H1 (cell line): ENCODE measurements around the gene TLE1. TPM values are rescaled to one million over a fixed set of nuclear protein-coding genes. Genes with fewer than 3 reads are reported as not detected.

ENCODE experiments used
- CTCF ChIA-PET: fragments of 300-600 bp; sonication (Branson Sonifier 250); formaldehyde crosslinking; loops from one replicate; lab custom pipeline; 2021; ENCODE audit not compliant: partially characterized antibody; lab: Charles Lee
- POLR2A ChIA-PET: fragments of 300-600 bp; sonication (Branson Sonifier 250); formaldehyde crosslinking; loops from one replicate; lab custom pipeline; 2021; ENCODE audit warnings: inconsistent platforms; ENCODE audit not compliant: partially characterized antibody; lab: Charles Lee
- DNase-seq, 2 experiments: peaks; one replicate each; pipeline versions ENCODE4 v3.0.0 to v3.0.0-alpha.2; 2010 to 2022; ENCODE audit warnings: low spot score in 2 of 2, low read depth in 1 of 2, mixed read lengths in 1 of 2
- FAIRE-seq: peaks from 2 replicates; lab custom pipeline; 2011; peaks lifted over from hg19 to GRCh38; lab: Jason Lieb, UNC
- H2AFZ ChIP-seq: 2 replicates; pipeline ENCODE4 v1.8.1; 2012; ENCODE audit warnings: low read length, inconsistent platforms
- H2AK5ac ChIP-seq: 2 replicates; pipeline ENCODE4 v1.6.1; 2013; ENCODE audit warnings: low read depth, low read length
- H2BK120ac ChIP-seq: replicated peaks from 2 replicates; pipeline ENCODE3; 2013; ENCODE audit warnings: low read depth, low read length, inconsistent platforms
- H2BK12ac ChIP-seq: 2 replicates; pipeline ENCODE4 v1.6.1; 2013; ENCODE audit warnings: low read depth, low read length
- H2BK15ac ChIP-seq: 2 replicates; pipeline ENCODE4 v1.6.1; 2013; ENCODE audit warnings: low read length
- H2BK20ac ChIP-seq: 2 replicates; pipeline ENCODE4 v1.6.1; 2013; ENCODE audit warnings: low read length
- H2BK5ac ChIP-seq: 2 replicates; pipeline ENCODE4 v1.6.1; 2013; ENCODE audit warnings: low read depth, low read length
- H3K14ac ChIP-seq: 2 replicates; pipeline ENCODE4 v1.6.1; 2013; ENCODE audit warnings: inconsistent platforms; ENCODE audit not compliant: insufficient read length
- H3K18ac ChIP-seq: 2 replicates; pipeline ENCODE4 v1.6.1; 2013; ENCODE audit warnings: low read length; ENCODE audit errors: extremely low read depth
- H3K23ac ChIP-seq: 2 replicates; pipeline ENCODE4 v1.6.1; 2013; ENCODE audit warnings: inconsistent platforms; ENCODE audit not compliant: insufficient read length
- H3K23me2 ChIP-seq: 2 replicates; pipeline ENCODE4 v1.6.1; 2013; ENCODE audit warnings: low read depth, low read length
- H3K27ac ChIP-seq: 2 replicates; pipeline ENCODE4 v1.6.1; 2011; ENCODE audit warnings: low read depth, low read length, inconsistent platforms
- H3K27me3 ChIP-seq, 4 experiments: replicated peaks in 1 of 4; 1 replicate in 1 of 4; 2 replicates in 3 of 4; pipeline versions ENCODE4 v1.6.1 to v1.8.1; 2011 to 2013; ENCODE audit warnings: low read length in 3 of 4, mild to moderate bottlenecking in 3 of 4, inconsistent platforms in 2 of 4, mixed read lengths in 2 of 4, moderate library complexity in 1 of 4; ENCODE audit not compliant: control insufficient read depth in 3 of 4, insufficient read depth in 3 of 4; ENCODE audit errors: extremely low read depth in 1 of 4
- H3K36me3 ChIP-seq, 4 experiments: 2 replicates each; pipeline versions ENCODE4 v1.6.1 to v1.8.1; 2011 to 2013; ENCODE audit warnings: mild to moderate bottlenecking in 4 of 4, low read length in 3 of 4, moderate library complexity in 2 of 4, control low read depth in 1 of 4, inconsistent platforms in 1 of 4; ENCODE audit not compliant: insufficient read depth in 4 of 4, control insufficient read depth in 2 of 4
- H3K4ac ChIP-seq: replicated peaks from 2 replicates; pipeline ENCODE3; 2013; ENCODE audit warnings: low read length, low read depth, mixed read lengths, inconsistent platforms; ENCODE audit not compliant: insufficient read length
- H3K4me1 ChIP-seq, 4 experiments: replicated peaks in 1 of 4; 1 replicate in 1 of 4; 2 replicates in 3 of 4; pipeline versions ENCODE4 v1.6.1 to v1.8.1; 2011 to 2013; ENCODE audit warnings: low read length in 3 of 4, inconsistent platforms in 2 of 4, mixed read lengths in 1 of 4; ENCODE audit not compliant: insufficient read depth in 4 of 4, control insufficient read depth in 3 of 4
- H3K4me2 ChIP-seq, 2 experiments: 2 replicates each; pipeline versions ENCODE4 v1.6.1 to v1.8.1; 2011 to 2013; ENCODE audit warnings: low read depth in 2 of 2, low read length in 2 of 2, control low read depth in 1 of 2, inconsistent platforms in 1 of 2, mild to moderate bottlenecking in 1 of 2; ENCODE audit not compliant: insufficient read depth in 1 of 2
- H3K4me3 ChIP-seq, 4 experiments: fragments of 200-600, 300-600 bp in 1 of 4; sonication (generic), shearing (Covaris generic), sonication (Bioruptor Twin) in 1 of 4; 2 replicates each; pipeline versions ENCODE4 v1.5.1 to v1.8.1; 2011 to 2016; ENCODE audit warnings: low read length in 4 of 4, low read depth in 3 of 4, control low read depth in 2 of 4, inconsistent platforms in 2 of 4, mild to moderate bottlenecking in 2 of 4, mixed read lengths in 1 of 4, moderate library complexity in 1 of 4; ENCODE audit not compliant: insufficient read depth in 2 of 4; ENCODE audit errors: extremely low read depth in 1 of 4
- H3K56ac ChIP-seq: replicated peaks from 2 replicates; pipeline ENCODE3; 2013; ENCODE audit warnings: low read depth, mild to moderate bottlenecking, mixed read lengths, low read length, inconsistent platforms; ENCODE audit not compliant: insufficient read length
- H3K79me1 ChIP-seq: 2 replicates; pipeline ENCODE4 v1.6.1; 2013; ENCODE audit warnings: low read depth, low read length, control low read depth
- H3K79me2 ChIP-seq, 2 experiments: 2 replicates each; pipeline versions ENCODE4 v1.6.1 to v1.8.1; 2012 to 2013; ENCODE audit warnings: low read length in 2 of 2, mild to moderate bottlenecking in 2 of 2, inconsistent platforms in 1 of 2; ENCODE audit not compliant: insufficient read depth in 2 of 2, control insufficient read depth in 1 of 2
- H3K9ac ChIP-seq, 4 experiments: replicated peaks in 1 of 4; 1 replicate in 1 of 4; 2 replicates in 3 of 4; pipeline versions ENCODE4 v1.6.1 to v1.8.1; 2011 to 2013; ENCODE audit warnings: low read depth in 3 of 4, low read length in 3 of 4, control low read depth in 2 of 4, mild to moderate bottlenecking in 2 of 4, moderate library complexity in 2 of 4, inconsistent platforms in 1 of 4; ENCODE audit errors: extremely low read depth in 1 of 4
- H3K9me3 ChIP-seq, 2 experiments: 2 replicates each; pipeline versions ENCODE4 v1.6.1 to v1.8.1; 2012 to 2013; ENCODE audit warnings: mild to moderate bottlenecking in 2 of 2, moderate library complexity in 2 of 2, control low read depth in 1 of 2, inconsistent platforms in 1 of 2, low read depth in 1 of 2, low read length in 1 of 2, mixed read lengths in 1 of 2; ENCODE audit not compliant: insufficient read depth in 2 of 2
- H4K20me1 ChIP-seq, 2 experiments: replicated peaks in 1 of 2; 2 replicates each; pipeline versions ENCODE3 to v1.8.1; 2011 to 2013; ENCODE audit warnings: inconsistent platforms in 2 of 2, low read length in 2 of 2, mild to moderate bottlenecking in 1 of 2; ENCODE audit not compliant: insufficient read depth in 2 of 2, control insufficient read depth in 1 of 2
- H4K5ac ChIP-seq: 2 replicates; pipeline ENCODE4 v1.6.1; 2013; ENCODE audit warnings: low read length, low read depth, mixed read lengths, inconsistent platforms; ENCODE audit not compliant: insufficient read length
- H4K8ac ChIP-seq: 2 replicates; pipeline ENCODE4 v1.8.0; 2013; ENCODE audit warnings: mild to moderate bottlenecking, moderate library complexity, low read length, inconsistent platforms; ENCODE audit not compliant: insufficient read depth; ENCODE audit errors: extremely low read depth
- H4K91ac ChIP-seq: replicated peaks from 2 replicates; pipeline ENCODE3; 2013; ENCODE audit warnings: low read length, mixed read lengths, inconsistent platforms; ENCODE audit not compliant: insufficient read length
- CREB1 ChIP-seq: IDR thresholded peaks from 2 replicates; pipeline ENCODE4 v1.6.1; 2012; ENCODE audit warnings: inconsistent platforms
- CTCF ChIP-seq, 3 experiments: IDR thresholded peaks; 1 replicate in 2 of 3; 2 replicates in 1 of 3; pipeline versions ENCODE4 v1.5.1 to v1.6.1; 2011; ENCODE audit warnings: low read length in 3 of 3, mild to moderate bottlenecking in 3 of 3, inconsistent platforms in 2 of 3, low read depth in 1 of 3, moderate library complexity in 1 of 3; ENCODE audit not compliant: insufficient read depth in 1 of 3; ENCODE audit errors: control extremely low read depth in 1 of 3
- FOSL1 ChIP-seq: IDR thresholded peaks from 2 replicates; pipeline ENCODE4 v1.6.1; 2011; ENCODE audit warnings: mild to moderate bottlenecking, low read depth, low read length, moderate library complexity; ENCODE audit not compliant: insufficient read depth
- HDAC2 ChIP-seq, 2 experiments: fragments of 300-600 bp in 1 of 2; sonication (generic) in 1 of 2; IDR thresholded peaks; 2 replicates each; pipeline ENCODE4 v1.6.1; 2011 to 2012; ENCODE audit warnings: low read depth in 2 of 2, low read length in 2 of 2, mild to moderate bottlenecking in 2 of 2, moderate library complexity in 2 of 2, borderline replicate concordance in 1 of 2, inconsistent platforms in 1 of 2
- MAFK ChIP-seq: IDR thresholded peaks from 2 replicates; pipeline ENCODE4 v1.6.1; 2012; ENCODE audit warnings: low read depth, mild to moderate bottlenecking, improper control_type of control experiment, low read length
- NRF1 ChIP-seq: IDR thresholded peaks from 2 replicates; pipeline ENCODE4 v1.6.1; 2011; ENCODE audit warnings: mild to moderate bottlenecking, low read depth, low read length, improper control_type of control experiment
- RBBP5 ChIP-seq: IDR thresholded peaks from 2 replicates; pipeline ENCODE4 v1.7.1; 2012; ENCODE audit warnings: low read depth, mild to moderate bottlenecking, inconsistent platforms, low read length, moderate library complexity, borderline replicate concordance
- SIX5 ChIP-seq: IDR thresholded peaks from 2 replicates; pipeline ENCODE4 v1.6.1; 2011; ENCODE audit warnings: mild to moderate bottlenecking, low read depth, low read length
- SP1 ChIP-seq: IDR thresholded peaks from 2 replicates; pipeline ENCODE4 v1.6.1; 2011; ENCODE audit warnings: low read depth, low read length
- SP2 ChIP-seq: IDR thresholded peaks from 2 replicates; pipeline ENCODE4 v1.6.1; 2012; ENCODE audit warnings: mild to moderate bottlenecking, low read length, inconsistent platforms
- USF2 ChIP-seq: IDR thresholded peaks from 2 replicates; pipeline ENCODE4 v1.6.1; 2011; ENCODE audit warnings: low read length, improper control_type of control experiment
- WGBS, 2 experiments: shearing (Covaris generic) in 1 of 2; methylation state at CpG; one replicate each; pipeline versions ENCODE4 v1.1.6 to v1.1.7; 2013 to 2015; ENCODE audit warnings: low lambda C conversion rate in 2 of 2, mixed read lengths in 2 of 2, inconsistent platforms in 1 of 2, low coverage in 1 of 2, missing lambda C conversion rate in 1 of 2; ENCODE audit not compliant: insufficient replicate concordance in 2 of 2, insufficient coverage in 1 of 2, insufficient read length in 1 of 2; ENCODE audit errors: extremely low coverage in 1 of 2, missing lambda C conversion rate in 1 of 2; 5-methylcytosine and 5-hydroxymethylcytosine counted together
- polyA plus RNA-seq, 7 experiments: library from polyadenylated mRNA; depleted of rRNA in 3 of 7; stranded (reverse) in 5 of 7; unstranded in 2 of 7; fragments of >200 nt in 5 of 7; fragments of 200-250 nt in 2 of 7; gene quantifications; 1 replicate in 5 of 7; 2 replicates in 1 of 7; 4 replicates in 1 of 7; pipeline versions ENCODE4 v1.2.1 to v1.2.3, GENCODE V29; 2011 to 2013; ENCODE audit warnings: missing spikeins in 2 of 7, mixed read lengths in 2 of 7
- total RNA-seq: library from RNA; stranded (reverse); fragmentation: NEBNext Ultra II Directional; extraction: Animal tissue kit (Norgen Biotek cat#: 25700); gene quantifications from 2 replicates; pipeline ENCODE4 v1.2.1, GENCODE V29; 2021

TLE1 gene
- total and polyA plus RNA-seq, 2 of the 8 experiments (the other 6 are each of a cell fraction or from before 2014, with no cell fraction given) = 81.8 to 91.6 TPM

- ChIA-PET POLR2A (no interaction called here), CTCF (no interaction called here)
- H3K14ac ChIP-seq = no peak overlapping the region
- 95% methylated on average over 16 of the region's 16 CpGs; no CpG with 5 or more reads in 1 of the 2 experiments for WGBS, 2 experiments
- H4K5ac ChIP-seq = no peak overlapping the region
- no peak overlapping the region for H4K8ac ChIP-seq
- H3K27me3 ChIP-seq = no peaks in the 10 kb centered on the region
- H3K27ac ChIP-seq = no peak overlapping the region
- H2BK120ac ChIP-seq = no peak overlapping the region
- peaks cover 14 to 64% (median 53%) of the 10 kb centered on the region in 4 experiments; a peak in 7 of 8 replicates for H3K36me3 ChIP-seq
- no peak overlapping the region for H2BK15ac ChIP-seq
- no peak overlapping the region for H3K4me3 ChIP-seq
- no peaks in the 10 kb centered on the region for H3K9me3 ChIP-seq
- H3K56ac ChIP-seq = no peak overlapping the region
- H3K4me2 ChIP-seq = no peak overlapping the region
- no peak overlapping the region for H2BK12ac ChIP-seq
- no peak overlapping the region for H4K91ac ChIP-seq
- H4K20me1 ChIP-seq = no peaks in the 10 kb centered on the region
- no peak overlapping the region for H2BK20ac ChIP-seq
- H3K9ac ChIP-seq = no peak overlapping the region
- no peak overlapping the region for H2BK5ac ChIP-seq
- H3K4me1 ChIP-seq = peaks cover 0 to 6% (median 3%) of the 10 kb centered on the region in 4 experiments; a peak in 4 of 7 replicates
- H2AFZ ChIP-seq = no peak overlapping the region
- no peak overlapping the region for H2AK5ac ChIP-seq
- H3K79me2 ChIP-seq = peaks cover 0 to 25% of the 10 kb centered on the region in 2 experiments; a peak in 2 of 4 replicates
- no peak overlapping the region for H3K23ac ChIP-seq
- DNase-seq (no peak), FAIRE-seq (no peak)
- no peak overlapping the region for H3K18ac ChIP-seq
- no peaks in the 10 kb centered on the region; the same call in 1 of the 2 replicates for H3K79me1 ChIP-seq
- H3K23me2 ChIP-seq = no peaks in the 10 kb centered on the region; the same call in 1 of the 2 replicates
- no peak overlapping the region for H3K4ac ChIP-seq
- TF ChIP-seq RBBP5 = no peak
- no peak for TF ChIP-seq FOSL1
- TF ChIP-seq CREB1 = no peak
- no peak for TF ChIP-seq SP2
- TF ChIP-seq SIX5 = no peak
- no peak for TF ChIP-seq CTCF (IDR thresholded peaks at IDR 0.05; ENCODE audit: control extremely low read depth in 1 of 3, insufficient read depth in 1 of 3, low read depth in 1 of 3, low read length in 3 of 3)
- TF ChIP-seq MAFK = no peak
- no peak for TF ChIP-seq NRF1
- no peak for TF ChIP-seq HDAC2 (IDR thresholded peaks at IDR 0.05; ENCODE audit: borderline replicate concordance in 1 of 2, low read depth in 2 of 2, low read length in 2 of 2)
- TF ChIP-seq SP1 = no peak
- TF ChIP-seq USF2 = no peak
Measured at GRCh38 chr9:81590688-81591087, 98.7 kb downstream of the TLE1 start.
